ENCODE measurements around the gene SOCS1. TPM values are rescaled to one million over a fixed set of nuclear protein-coding genes. Genes with fewer than 3 reads are reported as not detected.
A peak's percentile ranks its signal among the peaks of the same experiment; 100 is the strongest.

The SOCS1 gene
- total and polyA plus RNA-seq, 9 of the 15 experiments (the other 6 are each of a cell fraction or from before 2014, with no cell fraction given): 0.04 to 7.5 (median 2.3) TPM

- TF ChIP-seq DACH1 (IDR thresholded peaks at IDR 0.05; ENCODE audit: partially characterized antibody): peak; percentile 84
- peak; percentile 40 for TF ChIP-seq HMGN3 (IDR thresholded peaks at IDR 0.05; ENCODE audit: borderline replicate concordance, extremely low read depth, insufficient read length, low read depth, low read length)
- TF ChIP-seq CBFB (CRISPR knock-in tag; IDR thresholded peaks at IDR 0.05): 0 out of 2 replicates have a peak, but pooled peaks have one; percentile 12
- TF ChIP-seq SAFB (IDR thresholded peaks at IDR 0.05; ENCODE audit: borderline replicate concordance, low read depth, low read length): 0 out of 2 replicates have a peak, but pooled peaks have one; percentile 52
- TF ChIP-seq FIP1L1 (IDR thresholded peaks at IDR 0.05; ENCODE audit: low read depth, low read length, poor library complexity, severe bottlenecking): peak; percentile 71
- 0 out of 2 replicates have a peak, but pooled peaks have one; percentile 35 for TF ChIP-seq FOXJ2 (tag; IDR thresholded peaks at IDR 0.05)
- TF ChIP-seq FOS (IDR thresholded peaks at IDR 0.05; ENCODE audit: extremely low read depth, insufficient read length): no peak
- no peak for TF ChIP-seq ZNF316 (IDR thresholded peaks at IDR 0.05)
- no peak for TF ChIP-seq TAF15 (IDR thresholded peaks at IDR 0.05; ENCODE audit: low read depth, low read length)
- peak in 1 of 2 experiments; percentile 97; a peak in 2 of 4 replicates for TF ChIP-seq ZNF318 (IDR thresholded peaks at IDR 0.05; ENCODE audit: borderline replicate concordance in 1 of 2, low read depth in 1 of 2)
- peak; percentile 2 for TF ChIP-seq JUND (IDR thresholded peaks at IDR 0.05; ENCODE audit: borderline replicate concordance, low read depth, low read length)
- peak; percentile 48; the same call in 1 of the 3 replicates for TF ChIP-seq JUND (tag; IDR thresholded peaks at IDR 0.05; ENCODE audit: borderline replicate concordance, low read depth, low read length)
- TF ChIP-seq ZNF280A (IDR thresholded peaks at IDR 0.05; ENCODE audit: low read depth, partially characterized antibody): no peak
- peak; percentile 75; the same call in 1 of the 2 replicates for TF ChIP-seq ZNF395 (CRISPR knock-in tag; IDR thresholded peaks at IDR 0.05)
- TF ChIP-seq ZNF24 (IDR thresholded peaks at IDR 0.05): no peak
Observed at GRCh38 chr16:11255737-11256660, at the start of gene SOCS1 (continued).

Data from K562 (cell line).